GM21381 (cell line): ENCODE results near the gene GSX2.
"Not testable (repeated sequence)": the region's sequence is repeated elsewhere in the genome, so short reads cannot be mapped to it uniquely, and the experiment has no call there.

Experiments used
- ATAC-seq: cut with Tn5 transposase; IDR thresholded peaks from one replicate; pipeline ENCODE4 v1.9.1; 2021; ENCODE audit warnings: mild to moderate bottlenecking, moderate library complexity; ENCODE audit not compliant: unreplicated experiment

Gene GSX2

DNA sequence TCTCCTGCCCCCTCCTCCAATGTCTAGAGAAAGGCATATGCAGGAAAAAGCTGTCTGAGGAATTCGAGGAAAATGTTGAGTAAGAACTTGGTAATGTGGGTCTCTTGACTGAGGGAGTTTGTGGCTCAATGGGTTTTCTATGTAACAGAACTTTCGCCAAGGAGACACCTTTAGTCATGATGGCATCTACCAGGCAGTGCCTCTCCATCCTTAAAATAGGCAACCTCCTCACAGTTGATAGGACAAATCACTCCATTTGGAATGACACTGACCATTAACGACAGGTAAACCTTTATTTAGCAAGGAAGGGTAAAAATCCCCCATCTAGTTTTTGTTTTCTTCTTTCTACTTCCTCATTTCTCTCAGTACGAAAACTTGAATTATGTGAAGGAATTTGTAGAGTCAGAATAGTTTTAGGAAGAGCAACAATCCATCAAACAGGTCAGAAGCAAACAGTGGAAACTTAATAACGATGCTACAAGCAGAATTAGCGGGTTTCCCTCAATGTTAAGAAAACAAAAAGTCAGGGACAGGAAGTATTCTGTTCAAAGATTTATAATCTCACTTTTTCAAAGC is 2.7 kb downstream of the GSX2 start:
- no peak for ATAC-seq

DNA sequence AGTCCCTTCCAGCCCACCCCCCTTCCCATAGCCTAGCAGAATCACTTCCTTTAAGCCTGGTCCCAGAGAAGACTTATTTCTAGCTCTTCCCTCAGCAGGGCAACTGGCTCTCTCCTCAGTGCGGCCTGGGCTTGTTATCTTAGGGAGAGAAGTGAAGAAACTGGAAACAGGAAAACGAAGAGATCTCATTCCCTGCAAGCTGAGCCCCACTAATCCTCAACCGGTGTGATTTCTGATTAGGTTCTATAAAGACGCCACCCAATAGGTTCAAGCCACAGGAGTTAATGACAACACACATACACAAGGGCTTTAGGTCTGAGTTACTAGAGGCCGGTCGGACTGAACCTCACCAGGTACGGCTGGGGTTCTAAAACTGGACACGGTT is 3.2 kb downstream of the GSX2 start:
- no peak for ATAC-seq

DNA sequence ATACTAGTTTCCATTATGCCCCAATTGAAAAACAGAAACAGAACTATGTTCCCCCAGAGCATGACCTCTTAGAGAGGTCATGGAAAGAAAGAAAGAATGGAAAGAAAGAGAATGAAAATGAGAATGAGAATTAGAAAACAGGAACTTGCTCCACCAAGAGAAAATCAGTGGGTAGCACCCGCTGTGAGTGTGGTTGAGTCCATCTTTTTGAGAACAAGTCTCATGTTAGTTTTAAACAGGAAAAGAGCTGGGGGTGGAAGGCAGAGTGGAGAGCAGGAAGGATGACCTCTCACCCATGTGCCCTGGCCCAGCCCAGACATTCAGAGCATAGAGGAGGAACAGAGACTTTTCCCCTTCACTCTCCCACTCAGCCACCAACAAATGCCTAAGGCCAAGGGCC is 4.9 kb downstream of the GSX2 start:
- ATAC-seq = no peak

GRCh38 chr4:54107951-54108748 is 8.2 kb downstream of the GSX2 start:
- no peak for ATAC-seq

GRCh38 chr4:54109241-54110018 is 9.5 kb downstream of the GSX2 start:
- ATAC-seq = no peak

DNA sequence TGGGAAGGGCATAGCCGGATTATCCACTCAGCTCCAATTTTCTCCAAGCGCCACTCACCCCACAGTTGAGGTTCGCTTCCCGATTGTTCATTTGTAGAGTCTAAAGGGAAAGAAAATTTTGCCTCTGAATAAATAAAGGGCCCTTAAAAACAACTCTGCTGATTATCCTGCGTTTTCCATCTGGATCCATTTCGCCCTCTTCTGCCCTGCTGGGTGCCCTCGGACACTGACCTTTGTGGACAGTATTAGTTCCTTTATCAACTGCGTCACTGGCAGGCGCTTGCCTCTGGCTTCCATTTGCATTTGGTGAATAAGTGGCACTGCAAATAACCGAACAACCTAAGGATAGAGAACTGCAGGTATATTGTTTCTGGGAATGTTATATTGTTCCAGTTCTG is 10.1 kb downstream of the GSX2 start:
- no peak for ATAC-seq

- not testable (repeated sequence) for ATAC-seq
Measured at GRCh38 chr4:54113206-54113605, 13.2 kb downstream of the GSX2 start.

GRCh38 chr4:54116246-54116645 is 16.3 kb downstream of the GSX2 start:
- ATAC-seq = not testable (repeated sequence)

- ATAC-seq = no peak
Measured at GRCh38 chr4:54118850-54119589, 19.1 kb downstream of the GSX2 start.

GRCh38 chr4:54120518-54120917 is 20.6 kb downstream of the GSX2 start:
- no peak for ATAC-seq

DNA sequence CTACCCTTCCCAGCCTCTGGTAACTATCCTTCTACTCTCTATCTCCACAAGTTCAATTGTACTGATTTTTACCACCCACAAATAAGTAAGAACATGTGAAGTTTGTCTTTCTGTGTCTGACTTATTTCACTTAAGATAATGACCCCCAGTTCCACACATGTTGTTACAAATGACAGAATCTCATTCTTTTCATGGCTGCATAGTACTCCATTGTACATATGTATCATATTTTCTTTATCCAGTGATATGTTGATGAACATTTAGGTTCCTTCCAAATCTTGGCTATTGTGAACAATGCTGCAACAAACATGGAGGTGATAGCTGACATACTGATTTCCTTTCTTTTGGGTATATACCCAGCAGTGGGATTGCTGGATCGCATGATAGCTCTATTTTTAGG is 27.7 kb downstream of the GSX2 start:
- ATAC-seq = no peak

- ATAC-seq = not testable (repeated sequence)
Measured at GRCh38 chr4:54128694-54129093, 28.7 kb downstream of the GSX2 start.

GRCh38 chr4:54139332-54139731 is 39.4 kb downstream of the GSX2 start:
- no peak for ATAC-seq

- no peak for ATAC-seq
Measured at GRCh38 chr4:54140287-54140686, 40.3 kb downstream of the GSX2 start.

DNA sequence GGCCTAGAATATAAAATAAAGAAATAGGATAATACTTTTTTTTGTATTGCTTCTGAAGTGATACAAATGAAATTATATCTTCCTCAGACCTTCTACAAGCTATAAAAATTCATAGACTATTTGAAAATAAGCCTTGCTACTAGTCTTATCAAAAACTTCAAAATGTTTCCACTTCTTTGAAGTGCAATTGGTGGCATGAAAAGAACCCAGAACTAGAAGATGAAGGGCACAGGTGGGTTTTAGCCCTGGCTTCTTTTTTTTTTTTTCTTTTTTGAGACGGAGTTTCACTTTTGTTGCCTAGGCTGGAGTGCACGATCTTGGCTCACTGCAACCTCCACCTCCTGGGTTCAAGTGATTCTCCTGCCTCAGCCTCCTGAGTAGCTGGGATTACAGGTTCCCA is 44.2 kb downstream of the GSX2 start:
- no peak for ATAC-seq

GRCh38 chr4:54144661-54145171 is 44.8 kb downstream of the GSX2 start:
- ATAC-seq = no peak

- no peak for ATAC-seq
Measured at GRCh38 chr4:54146139-54146538, 46.2 kb downstream of the GSX2 start.

- no peak for ATAC-seq
Measured at GRCh38 chr4:54149323-54149722, 49.4 kb downstream of the GSX2 start.
